GM18909 (cell line): Measurements from ENCODE around the gene CCS.
"Not testable (repeated sequence)": the region's sequence is repeated elsewhere in the genome, so short reads cannot be mapped to it uniquely, and the experiment has no call there.

Experiments
- ATAC-seq: cut with Tn5 transposase; IDR thresholded peaks from one replicate; pipeline ENCODE4 v1.9.1; 2021; ENCODE audit warnings: mild to moderate bottlenecking; ENCODE audit not compliant: unreplicated experiment, poor library complexity

Gene CCS

DNA sequence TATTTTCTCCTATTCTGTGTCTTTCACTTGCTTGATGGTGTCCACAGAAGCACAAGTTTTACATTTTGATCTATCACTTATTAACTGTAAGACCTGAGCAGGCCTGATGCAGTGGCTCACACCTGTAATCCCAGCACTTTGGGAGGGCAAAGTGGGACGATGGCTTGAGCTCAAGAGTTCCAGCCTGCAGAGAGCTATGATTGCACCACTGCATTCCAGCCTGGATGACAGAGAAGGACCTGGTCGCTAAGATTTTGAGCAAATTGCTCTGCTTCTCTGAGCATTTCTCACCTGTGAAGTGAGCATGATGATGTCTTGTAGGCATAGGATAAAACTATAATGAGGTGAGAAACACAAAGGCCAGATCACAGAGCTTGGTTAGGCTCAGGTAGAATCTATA, 6.8 kb upstream of the CCS start:
- ATAC-seq = no peak

DNA sequence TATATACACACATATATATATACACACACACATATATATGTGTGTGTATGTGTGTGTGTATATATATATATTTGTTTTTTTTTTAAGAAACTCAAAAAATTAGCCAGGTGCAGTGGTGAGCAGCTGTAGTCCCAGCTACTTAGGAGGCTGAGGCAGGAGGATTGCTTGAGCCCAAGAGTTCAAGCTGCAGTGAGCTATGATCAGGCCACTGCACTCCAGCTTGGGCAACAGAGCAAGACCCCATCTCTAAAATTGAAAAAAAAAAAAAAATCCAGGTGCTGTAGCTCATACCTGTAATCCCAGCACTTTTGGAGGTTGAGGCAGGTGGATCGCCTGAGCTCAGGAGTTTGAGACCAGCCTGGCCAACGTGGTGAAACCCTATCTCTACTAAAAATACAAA, 3.7 kb upstream of the CCS start:
- not testable (repeated sequence) for ATAC-seq

DNA sequence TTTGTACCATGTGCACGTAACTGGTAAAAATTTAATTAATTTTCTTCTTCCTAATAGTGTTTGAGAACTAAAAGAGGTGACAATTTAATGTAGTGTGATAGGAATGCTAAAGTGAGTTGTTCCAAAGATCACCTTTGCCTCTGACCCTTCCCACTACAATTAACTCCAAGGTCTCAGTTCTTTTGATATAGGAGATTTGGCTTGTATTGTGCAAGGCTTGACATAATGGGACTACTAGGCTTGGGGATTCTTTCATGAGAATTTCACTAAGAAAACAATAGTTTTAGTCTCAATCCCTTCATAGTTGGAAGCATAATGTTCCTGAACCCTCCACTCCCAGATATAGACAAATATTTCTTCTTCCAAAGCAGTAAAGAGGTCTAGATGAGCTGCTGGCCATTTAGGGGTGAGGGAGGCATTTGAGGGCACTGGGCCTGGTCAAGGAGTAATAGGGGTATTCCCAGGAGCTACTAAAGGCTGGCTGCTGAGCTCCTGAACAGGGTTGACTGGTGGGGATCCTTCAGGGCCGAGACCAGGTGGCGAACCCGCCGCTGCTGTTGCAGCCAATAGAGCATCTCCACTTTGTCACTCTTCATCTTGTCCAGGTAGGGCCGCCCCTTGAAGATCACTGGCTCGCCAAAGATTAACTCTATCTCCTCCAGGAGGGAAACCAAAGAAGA, 2.8 kb upstream of the CCS start:
- ATAC-seq = no peak

DNA sequence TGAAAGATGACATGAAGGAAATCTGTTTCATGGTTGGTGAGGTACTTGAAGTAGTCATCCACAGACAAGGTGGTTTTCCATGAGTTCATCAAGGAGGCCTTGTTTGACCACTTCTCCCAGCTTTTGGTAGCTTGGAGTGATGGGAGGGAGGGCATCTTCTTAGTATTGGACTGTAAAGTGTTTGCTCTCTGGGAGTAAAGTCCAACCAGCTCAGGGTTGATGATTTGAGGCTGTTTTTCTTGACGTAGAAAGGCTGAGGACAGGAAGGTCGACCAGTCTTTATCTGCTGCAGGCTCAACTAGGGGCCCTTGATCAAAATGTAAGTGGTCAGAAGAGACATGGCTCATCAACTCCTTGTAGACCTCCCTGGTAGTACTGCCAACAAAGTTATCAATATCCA, 1.8 kb upstream of the CCS start:
- ATAC-seq = no peak

DNA sequence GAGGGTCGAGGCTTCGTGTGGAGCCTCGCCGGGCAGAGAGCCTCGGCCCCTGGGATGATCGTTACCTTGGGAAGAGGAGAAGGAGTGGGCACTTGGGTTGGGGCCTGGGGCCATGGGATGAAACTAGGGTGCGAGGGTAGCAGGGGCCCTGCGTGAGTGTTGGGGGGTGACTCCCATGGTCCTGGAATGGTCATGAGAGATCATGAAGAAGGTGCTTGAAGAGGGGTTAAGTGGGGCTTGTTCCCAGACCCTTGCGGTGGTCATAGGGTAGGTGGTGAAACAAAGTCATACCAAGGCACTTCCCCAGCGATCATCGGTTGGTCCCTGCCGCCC, 284 bp downstream of the CCS start:
- ATAC-seq = peak; percentile 18

DNA sequence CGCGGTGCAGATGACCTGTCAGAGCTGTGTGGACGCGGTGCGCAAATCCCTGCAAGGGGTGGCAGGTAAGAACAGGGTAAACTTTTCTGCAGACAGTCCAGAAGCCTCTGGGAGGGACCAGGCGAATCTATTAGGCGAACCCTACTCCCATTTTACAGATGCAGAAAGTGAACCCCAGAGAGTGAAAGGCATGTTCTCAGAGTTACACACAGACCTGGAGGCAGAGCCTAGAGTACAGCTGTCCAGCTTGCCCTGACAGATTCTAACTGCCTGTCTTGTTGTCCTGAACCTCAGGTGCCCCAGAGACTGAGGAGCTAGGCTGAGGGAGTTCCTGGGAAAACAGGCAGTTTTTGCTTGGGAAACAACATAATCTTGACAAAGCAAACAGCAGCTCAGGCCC, 665 bp downstream of the CCS start:
- ATAC-seq = no peak

DNA sequence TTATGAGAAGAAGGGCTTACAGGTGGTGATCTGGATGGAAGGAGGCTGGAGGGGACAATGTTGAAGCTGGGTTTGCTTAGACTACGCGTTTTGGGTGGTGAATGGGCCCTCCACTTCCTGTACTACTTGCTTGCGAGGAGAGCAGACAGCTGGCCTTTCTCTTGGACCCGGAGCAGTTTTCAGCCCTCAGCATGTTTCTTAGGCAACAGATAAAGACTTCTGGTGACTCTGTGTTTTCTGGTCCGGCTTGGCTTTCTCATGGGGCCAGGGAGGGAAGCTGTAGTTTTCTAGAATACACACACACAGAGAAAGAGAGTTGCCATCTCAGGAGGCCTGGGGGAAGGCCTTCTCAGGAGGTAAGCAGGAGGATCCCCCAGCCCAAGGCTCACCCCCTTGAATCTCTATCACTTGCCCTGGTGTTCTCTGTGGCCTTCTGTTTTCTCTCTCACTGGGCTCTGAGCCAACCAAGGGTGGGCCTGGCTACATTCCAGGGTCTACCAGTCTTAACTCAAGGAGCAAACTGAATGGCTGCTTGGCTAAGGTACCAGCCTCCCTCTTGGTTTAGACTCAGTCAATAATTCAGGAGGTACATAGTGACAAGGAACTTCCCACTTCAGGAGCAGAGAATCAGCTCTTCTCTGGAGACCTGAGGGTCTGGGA, 2.4 kb downstream of the CCS start:
- no peak for ATAC-seq

DNA sequence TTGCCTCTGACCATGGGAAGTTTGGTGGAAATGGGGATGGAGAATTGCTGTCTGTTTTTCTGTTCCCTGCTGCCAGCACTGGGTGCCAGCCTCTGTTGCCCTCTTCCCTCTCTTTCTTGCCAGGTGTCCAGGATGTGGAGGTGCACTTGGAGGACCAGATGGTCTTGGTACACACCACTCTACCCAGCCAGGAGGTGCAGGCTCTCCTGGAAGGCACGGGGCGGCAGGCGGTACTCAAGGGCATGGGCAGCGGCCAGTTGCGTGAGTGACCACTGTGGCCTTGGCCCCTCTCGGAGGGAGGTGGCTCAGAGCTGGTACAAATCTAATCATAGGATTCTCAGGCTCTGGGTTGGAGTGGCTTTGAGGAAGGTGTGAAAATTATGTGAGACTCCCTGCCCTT, 6.0 kb downstream of the CCS start:
- ATAC-seq = no peak

DNA sequence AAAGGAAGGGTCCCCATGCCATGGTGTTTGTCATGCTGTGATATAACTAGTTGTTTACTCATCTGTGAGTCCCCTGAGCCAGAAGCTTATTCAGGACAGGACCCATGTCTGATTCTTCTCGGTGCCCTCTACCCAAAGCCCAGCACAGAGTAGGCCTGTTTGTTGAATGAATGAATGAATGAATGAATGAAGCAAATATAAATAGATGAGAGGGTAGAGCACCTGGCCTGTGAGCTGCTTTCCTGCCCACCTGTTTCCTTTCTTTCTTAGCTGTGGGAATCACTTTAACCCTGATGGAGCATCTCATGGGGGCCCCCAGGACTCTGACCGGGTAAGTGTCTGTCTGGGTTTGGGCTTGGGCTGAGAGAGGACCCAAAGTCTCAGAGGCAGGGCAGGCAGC, 7.2 kb downstream of the CCS start:
- no peak for ATAC-seq

DNA sequence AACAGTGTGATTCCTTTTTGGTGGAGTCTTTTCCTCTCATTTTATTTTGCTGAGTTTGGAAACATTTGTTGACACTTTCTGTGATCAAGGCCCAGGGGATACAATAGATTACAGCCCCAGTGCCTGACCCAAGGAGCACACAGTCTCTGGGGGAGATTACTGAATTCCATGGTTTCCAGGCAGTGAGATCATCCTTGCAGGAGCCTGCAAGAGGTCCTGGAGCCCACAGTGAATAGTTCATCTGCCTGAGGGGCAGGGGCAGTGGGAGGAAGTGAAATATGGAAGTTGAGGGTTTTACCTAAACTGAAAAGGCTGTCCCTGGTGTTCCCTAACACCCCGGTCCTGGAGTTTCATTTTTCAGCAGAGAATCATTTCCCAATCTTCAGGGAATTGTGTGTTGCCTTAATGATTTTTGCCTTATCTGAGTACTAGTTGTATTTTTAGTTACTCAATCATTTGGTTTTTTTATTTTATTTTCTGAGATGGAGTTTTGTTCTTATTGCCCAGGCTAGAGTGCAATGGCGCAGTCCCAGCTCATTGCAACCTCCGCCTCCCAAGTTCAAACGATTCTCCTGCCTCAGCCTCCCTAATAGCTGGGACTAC, 7.7 kb downstream of the CCS start:
- no peak for ATAC-seq

DNA sequence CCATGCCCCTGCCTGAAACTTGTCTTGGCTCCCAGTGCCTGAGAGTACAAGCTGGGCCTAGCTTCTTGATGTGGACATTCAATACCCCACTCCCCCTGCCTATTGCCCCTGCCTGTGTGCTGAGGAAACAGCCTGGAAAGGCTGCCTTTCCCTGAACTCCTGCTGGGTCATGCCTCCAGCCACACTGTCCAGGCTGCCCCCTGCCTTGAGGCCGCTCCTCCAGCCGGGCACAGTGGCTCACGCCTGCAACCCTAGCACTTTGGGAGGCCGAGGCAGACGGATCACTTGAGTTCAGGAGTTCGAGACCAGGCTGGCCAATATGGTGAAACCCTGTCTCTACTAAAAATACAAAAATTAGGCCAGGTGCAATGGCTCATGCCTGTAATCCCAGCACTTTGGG, 10.1 kb downstream of the CCS start:
- no peak for ATAC-seq

DNA sequence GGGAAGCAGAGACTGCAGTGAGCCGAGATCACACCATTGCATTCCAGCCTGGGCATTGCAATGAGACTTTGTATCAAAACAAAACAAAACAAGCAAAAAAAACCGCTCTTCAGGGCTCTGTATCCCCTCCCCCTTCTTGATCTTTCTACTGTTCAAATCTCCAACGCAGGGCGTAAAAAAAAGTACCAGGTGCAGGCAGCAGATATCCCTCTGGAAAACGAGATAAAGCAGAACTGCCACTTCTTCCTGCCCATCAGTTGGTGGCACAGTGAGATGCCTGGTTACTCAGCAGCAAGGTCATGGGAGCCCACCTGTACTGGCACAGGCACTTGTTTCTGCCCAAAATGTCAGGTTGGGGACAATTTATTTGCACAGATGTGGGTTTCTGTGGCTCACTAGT, 11.2 kb downstream of the CCS start:
- ATAC-seq = no peak

DNA sequence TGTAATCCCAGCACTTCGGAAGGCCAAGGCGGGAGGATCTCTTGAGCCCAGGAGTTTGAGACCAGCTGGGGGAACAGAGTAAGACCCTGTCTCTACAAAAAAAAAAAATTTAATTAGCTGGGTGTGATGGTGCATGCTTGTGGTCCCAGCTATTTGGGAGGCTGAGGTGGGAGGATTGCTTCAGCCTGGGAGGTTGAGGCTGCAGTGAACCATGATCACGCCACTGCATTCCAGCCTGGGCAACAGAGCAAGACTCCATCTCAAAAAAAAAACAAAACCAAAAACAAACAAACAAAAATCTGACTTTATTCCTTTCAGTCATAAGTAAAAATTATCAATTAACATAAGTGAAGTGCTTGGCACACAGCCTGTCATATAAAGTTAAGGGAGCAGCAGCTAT, 13.6 kb downstream of the CCS start:
- ATAC-seq = not testable (repeated sequence)

DNA sequence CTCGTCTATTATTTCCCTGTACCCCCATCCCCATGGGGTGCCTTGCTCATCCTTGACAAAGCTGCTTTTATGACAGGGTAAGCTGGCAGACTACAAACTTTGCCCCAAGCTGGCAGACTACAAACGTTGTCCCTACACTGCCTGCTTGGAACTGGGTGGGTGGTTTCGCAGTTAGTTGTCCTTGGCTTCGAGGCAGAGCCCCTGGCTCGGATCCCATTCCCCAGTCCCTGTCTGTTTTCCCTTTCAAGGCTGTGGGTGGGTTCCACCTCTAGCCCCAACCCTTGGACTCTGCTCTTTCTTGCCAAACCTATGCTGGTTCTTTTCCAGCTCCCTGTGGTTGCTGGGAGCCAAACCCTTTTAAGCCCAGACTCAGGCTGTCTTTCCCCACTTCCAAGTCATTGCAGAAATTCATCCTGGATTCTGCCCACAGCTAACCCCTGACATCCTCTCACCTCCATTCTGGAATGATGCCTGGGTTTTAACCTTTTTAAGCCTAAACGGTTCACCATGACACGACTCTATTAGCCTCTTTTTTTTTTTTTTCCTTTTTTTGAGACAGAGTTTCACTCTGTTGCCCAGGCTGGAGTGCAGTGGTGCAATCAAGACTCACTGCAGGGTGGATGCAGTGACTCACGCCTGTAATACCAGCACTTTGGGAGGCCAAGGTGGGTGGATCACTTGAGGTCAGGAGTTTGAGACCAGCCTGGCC, 14.3 kb downstream of the CCS start:
- no peak for ATAC-seq

DNA sequence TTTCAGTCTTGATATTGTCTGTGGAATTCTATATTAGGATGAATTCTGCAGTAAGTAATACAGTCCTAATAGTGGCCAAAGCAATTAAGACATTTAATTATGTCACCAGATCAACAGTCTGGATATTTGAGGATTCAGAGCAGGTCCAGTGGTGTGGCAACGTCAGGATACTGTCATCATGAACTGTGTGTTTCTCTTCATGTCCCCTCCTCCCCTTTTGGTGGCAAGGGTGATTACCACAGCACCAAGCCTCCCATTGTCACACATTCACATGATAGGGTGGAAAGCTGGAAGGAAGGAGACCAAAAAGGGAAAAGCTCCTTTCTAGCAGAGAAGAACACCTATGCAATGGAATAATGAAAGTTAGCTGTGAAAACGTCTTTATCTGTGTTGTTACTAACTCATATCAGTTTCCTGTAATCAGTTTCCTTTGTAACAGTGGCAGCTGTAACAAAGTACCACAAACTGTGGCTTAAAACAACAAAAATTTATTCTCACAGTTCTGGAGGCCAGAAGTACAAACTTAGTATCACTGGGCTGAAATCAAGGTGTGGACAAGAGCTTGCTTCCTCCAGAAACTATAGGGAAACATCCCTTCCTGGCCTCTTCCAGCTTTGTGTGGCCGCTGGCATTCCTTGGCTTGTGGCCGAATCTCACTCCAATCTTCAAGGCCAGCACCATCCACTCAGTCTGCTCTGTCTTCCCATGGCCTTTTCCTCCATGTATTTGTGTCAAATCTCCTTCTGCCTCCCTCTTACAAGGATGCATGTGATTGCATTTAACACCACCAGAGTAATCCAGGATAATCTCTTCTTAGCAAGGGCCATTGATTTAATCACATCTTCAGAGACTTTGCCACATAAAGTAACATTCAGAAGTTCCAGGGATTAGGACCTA, 17.0 kb downstream of the CCS start:
- ATAC-seq = no peak

DNA sequence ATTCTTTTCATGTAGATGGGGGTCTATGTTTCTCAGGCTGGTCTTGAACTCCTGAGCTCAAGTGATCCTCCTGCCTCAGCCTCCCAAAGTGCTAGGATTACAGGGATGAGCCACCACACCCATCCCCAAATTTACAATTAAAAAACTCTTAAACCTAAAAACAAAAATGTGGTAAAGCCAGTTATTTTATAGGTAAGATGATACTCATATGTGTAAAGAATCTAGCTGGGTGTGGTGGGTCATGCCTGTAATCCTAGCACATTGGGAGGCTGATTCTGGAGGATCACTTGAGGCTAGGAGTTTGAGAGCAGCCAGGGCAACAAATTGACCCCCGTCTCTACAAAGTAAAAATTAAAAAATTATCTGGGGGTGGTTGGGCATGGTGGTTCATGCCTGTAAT, 19.5 kb downstream of the CCS start:
- no peak for ATAC-seq

DNA sequence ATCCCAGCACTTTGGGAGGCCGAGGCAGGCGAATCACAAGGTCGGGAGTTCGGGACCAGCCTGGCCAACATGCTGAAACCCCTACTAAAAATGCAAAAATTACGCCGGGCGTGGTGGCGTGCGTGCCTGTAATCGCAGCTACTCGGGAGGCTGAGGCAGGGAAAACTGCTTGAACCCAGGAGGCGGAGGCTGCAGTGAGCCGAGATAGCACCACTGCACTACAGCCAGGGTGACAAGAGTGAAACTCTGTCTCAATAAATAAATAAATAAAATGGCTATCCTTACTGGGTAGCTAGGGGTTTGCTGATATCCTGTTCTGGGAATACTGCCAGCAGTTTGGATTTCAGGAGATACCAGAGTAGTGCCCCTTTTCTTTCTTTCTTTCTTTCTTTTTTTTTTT, 21.1 kb downstream of the CCS start:
- no peak for ATAC-seq

DNA sequence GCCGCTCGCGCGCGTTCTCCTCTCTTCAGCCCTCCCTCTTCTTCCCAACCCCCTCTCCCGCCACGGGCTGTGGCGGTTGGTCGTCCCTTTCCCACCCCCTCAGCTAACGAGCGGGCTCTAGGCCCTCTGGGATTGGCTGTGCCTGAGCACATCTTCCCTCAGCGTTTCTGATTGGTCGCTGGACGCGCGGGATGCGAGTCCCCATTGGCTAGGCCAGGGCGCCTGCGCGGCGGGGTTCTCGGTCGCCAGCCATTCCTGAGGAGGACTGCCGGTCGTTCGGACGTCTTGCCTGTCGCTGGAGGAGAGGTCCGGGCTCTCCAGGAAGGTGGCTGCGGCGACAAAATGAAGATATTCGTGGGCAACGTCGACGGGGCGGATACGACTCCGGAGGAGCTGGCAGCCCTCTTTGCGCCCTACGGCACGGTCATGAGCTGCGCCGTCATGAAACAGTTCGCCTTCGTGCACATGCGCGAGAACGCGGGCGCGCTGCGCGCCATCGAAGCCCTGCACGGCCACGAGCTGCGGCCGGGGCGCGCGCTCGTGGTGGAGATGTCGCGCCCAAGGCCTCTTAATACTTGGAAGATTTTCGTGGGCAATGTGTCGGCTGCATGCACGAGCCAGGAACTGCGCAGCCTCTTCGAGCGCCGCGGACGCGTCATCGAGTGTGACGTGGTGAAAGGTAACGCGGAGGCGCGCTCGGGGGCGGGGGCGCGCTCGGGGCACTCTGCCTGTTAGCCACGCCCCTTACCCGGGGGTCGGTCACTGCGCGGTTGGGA, 23.6 kb downstream of the CCS start, which contains the start of gene RBM14:
Gene RBM14 (plus strand): TSS at position 252 of the 776 bp plus-strand sequence. CDS start 91 bp downstream, at position 343.
- ATAC-seq = peak; percentile 94

DNA sequence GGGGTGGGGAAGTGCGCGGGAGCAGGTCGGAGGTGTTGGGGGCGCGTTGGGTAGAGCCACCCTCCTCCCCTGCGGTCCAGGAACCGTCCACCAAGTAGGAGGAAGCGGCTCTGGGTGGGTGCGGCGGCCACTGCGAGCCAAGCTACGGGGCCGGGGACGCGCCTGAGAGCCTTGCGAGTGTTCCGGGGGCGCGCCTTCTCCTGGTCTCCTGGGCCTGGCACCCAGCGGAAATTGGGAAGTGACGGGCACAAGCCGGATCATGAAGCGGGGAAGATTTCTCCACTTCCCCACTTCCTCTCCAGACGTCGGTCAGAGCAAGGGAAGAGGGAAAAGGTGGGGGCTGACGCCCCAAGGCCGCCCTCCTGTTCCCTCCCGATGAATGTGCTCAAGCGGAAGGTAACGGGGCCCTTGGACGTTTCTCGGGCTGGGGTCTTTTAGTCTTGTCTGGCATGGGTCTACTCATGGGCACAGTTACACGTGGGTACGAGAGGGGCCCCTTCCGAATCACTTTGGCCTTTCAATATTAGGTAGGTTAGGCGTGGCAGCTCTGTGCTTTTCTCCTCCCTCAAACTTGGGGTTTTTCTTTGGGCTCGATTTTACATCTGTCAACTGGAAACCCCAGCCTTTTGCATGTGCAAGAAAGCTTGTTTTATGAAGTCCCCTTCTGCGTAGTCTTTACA, 24.3 kb downstream of the CCS start:
- ATAC-seq = no peak
